GM23338 (cell line): Measurements from ENCODE around the gene TMCC1. TPM values are rescaled to one million over a fixed set of nuclear protein-coding genes. Genes with fewer than 3 reads are reported as not detected.

Experiments used
- ATAC-seq: fragments of 200-7000 bp; cut with Tn5 transposase; 3 replicates; pipeline ENCODE4 v1.9.1; 2020
- DNase-seq: peaks from one replicate; pipeline ENCODE4 v3.0.0-alpha.2; 2015; ENCODE audit warnings: low spot score
- H2AFZ ChIP-seq: fragments of 200-600 bp; sonication (generic); 2 replicates; pipeline ENCODE4 v1.8.0; 2016; ENCODE audit warnings: antibody characterized with exemption, mild to moderate bottlenecking, moderate library complexity
- H3F3A ChIP-seq: fragments of 200-600 bp; sonication (generic); replicated peaks from 2 replicates; pipeline ENCODE4 v1.8.0; 2017; ENCODE audit warnings: antibody characterized with exemption, mixed run types, low read depth
- H3K27ac ChIP-seq: fragments of 200-600 bp; sonication (generic); 2 replicates; pipeline ENCODE4 v1.6.1; 2016; ENCODE audit warnings: low read depth
- H3K27me3 ChIP-seq: fragments of 200-600 bp; sonication (generic); 2 replicates; pipeline ENCODE4 v1.8.0; 2016; ENCODE audit warnings: mild to moderate bottlenecking, mixed run types, moderate library complexity; ENCODE audit not compliant: insufficient read depth
- H3K36me3 ChIP-seq: fragments of 200-600 bp; sonication (generic); 2 replicates; pipeline ENCODE4 v1.8.0; 2016; ENCODE audit warnings: mild to moderate bottlenecking; ENCODE audit not compliant: insufficient read depth
- H3K4me1 ChIP-seq: fragments of 200-600 bp; sonication (generic); 2 replicates; pipeline ENCODE4 v1.8.0; 2016; ENCODE audit warnings: mild to moderate bottlenecking, moderate library complexity; ENCODE audit not compliant: insufficient read depth
- H3K4me2 ChIP-seq: fragments of 200-600 bp; sonication (generic); 2 replicates; pipeline ENCODE4 v1.7.1; 2017; ENCODE audit warnings: mixed run types
- H3K4me3 ChIP-seq: fragments of 200-600 bp; sonication (generic); 2 replicates; pipeline ENCODE4 v1.6.1; 2016; ENCODE audit warnings: mixed run types
- H3K79me2 ChIP-seq: fragments of 200-600 bp; sonication (generic); replicated peaks from 2 replicates; pipeline ENCODE4 v1.8.0; 2017; ENCODE audit warnings: mild to moderate bottlenecking; ENCODE audit not compliant: insufficient read depth
- H3K9me2 ChIP-seq: fragments of 200-600 bp; sonication (generic); 2 replicates; pipeline ENCODE4 v1.8.0; 2017; ENCODE audit not compliant: insufficient read depth
- H4K20me1 ChIP-seq: fragments of 200-600 bp; sonication (generic); replicated peaks from 2 replicates; pipeline ENCODE4 v1.8.0; 2017; ENCODE audit warnings: mild to moderate bottlenecking; ENCODE audit not compliant: insufficient read depth
- H3K27ac Mint-ChIP-seq: 2 replicates; pipeline ENCODE4 v1.8.0; 2020; ENCODE audit warnings: inconsistent platforms, mild to moderate bottlenecking, moderate library complexity, mixed read lengths
- H3K27me3 Mint-ChIP-seq: 3 replicates; pipeline ENCODE4 v1.8.0; 2022; ENCODE audit warnings: low read depth, mild to moderate bottlenecking, moderate library complexity, mixed read lengths, inconsistent platforms; ENCODE audit not compliant: insufficient read depth, poor library complexity
- H3K36me3 Mint-ChIP-seq: 3 replicates; pipeline ENCODE4 v1.8.0; 2021; ENCODE audit warnings: low read depth, mild to moderate bottlenecking, inconsistent platforms, moderate library complexity, mixed read lengths
- H3K4me1 Mint-ChIP-seq: 3 replicates; pipeline ENCODE4 v1.8.0; 2020; ENCODE audit warnings: mild to moderate bottlenecking, inconsistent platforms, mixed read lengths
- H3K4me3 Mint-ChIP-seq: 3 replicates; pipeline ENCODE4 v1.8.0; 2021; ENCODE audit warnings: moderate library complexity, mild to moderate bottlenecking, inconsistent platforms, mixed read lengths
- H3K9me3 Mint-ChIP-seq: 3 replicates; pipeline ENCODE4 v1.8.0; 2020; ENCODE audit warnings: moderate library complexity, mild to moderate bottlenecking, inconsistent platforms, mixed read lengths
- EZH2phosphoT487 ChIP-seq: fragments of 200-600 bp; sonication (generic); IDR thresholded peaks from one replicate; pipeline ENCODE4 v1.8.1; 2018; ENCODE audit warnings: antibody characterized with exemption; ENCODE audit not compliant: unreplicated experiment
- JUNB ChIP-seq: IDR thresholded peaks from one replicate; pipeline ENCODE4 v1.6.1; 2016; ENCODE audit warnings: antibody characterized with exemption; ENCODE audit not compliant: unreplicated experiment
- polyA plus RNA-seq: library from polyadenylated mRNA; unstranded; fragments of >200 nt; fragmentation: Nextera tagmentation; extraction: Ambion mirVana; gene quantifications from 2 replicates; pipeline ENCODE4 v1.2.1, GENCODE V29; 2016
- total RNA-seq: library from RNA; depleted of rRNA; stranded (reverse); fragments of >200 nt; shearing (Covaris generic); gene quantifications from 2 replicates; pipeline ENCODE4 v1.2.3, GENCODE V29; 2014
- TF ChIP-seq, protein P1 (sequence below): fragments of 250-450 bp; sonication (Bioruptor Pico); IDR thresholded peaks from 2 replicates; pipeline ENCODE4 v1.5.0; 2020; ENCODE audit warnings: mild to moderate bottlenecking, moderate library complexity
- TF ChIP-seq, protein P2 (sequence below), 2 experiments: fragments of 200-600 bp in 1 of 2; sonication (generic) in 1 of 2; conservative IDR thresholded peaks; 2 replicates each; pipeline versions ENCODE4 v1.5.1 to v1.6.1; 2016 to 2017; ENCODE audit warnings: antibody characterized with exemption in 2 of 2, low read depth in 2 of 2, mild to moderate bottlenecking in 2 of 2, moderate library complexity in 1 of 2

TMCC1 gene
- total and polyA plus RNA-seq, 2 experiments from 2014 or later: 8.2 to 18.4 TPM

DNA sequence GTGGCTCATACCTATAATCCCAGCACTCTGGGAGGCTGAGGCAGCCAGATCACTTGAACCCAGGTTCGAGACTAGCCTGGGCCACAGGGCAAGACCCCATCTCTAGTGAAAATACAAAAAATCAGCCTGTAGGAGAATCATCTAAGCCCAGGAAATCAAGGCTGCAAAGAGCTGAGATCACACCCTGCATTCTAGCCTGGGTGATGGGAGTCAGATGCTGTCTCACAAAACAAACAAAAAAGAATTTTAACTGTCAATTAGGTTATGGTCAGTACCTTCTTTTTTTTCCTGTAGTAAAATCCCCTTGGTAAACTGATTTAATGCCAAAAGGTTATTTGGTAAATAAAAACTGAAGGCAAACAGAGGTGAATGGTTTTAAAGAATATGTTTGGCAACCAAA is 29.0 kb downstream of the TMCC1 start (continued):
- TF ChIP-seq, protein P1, sequence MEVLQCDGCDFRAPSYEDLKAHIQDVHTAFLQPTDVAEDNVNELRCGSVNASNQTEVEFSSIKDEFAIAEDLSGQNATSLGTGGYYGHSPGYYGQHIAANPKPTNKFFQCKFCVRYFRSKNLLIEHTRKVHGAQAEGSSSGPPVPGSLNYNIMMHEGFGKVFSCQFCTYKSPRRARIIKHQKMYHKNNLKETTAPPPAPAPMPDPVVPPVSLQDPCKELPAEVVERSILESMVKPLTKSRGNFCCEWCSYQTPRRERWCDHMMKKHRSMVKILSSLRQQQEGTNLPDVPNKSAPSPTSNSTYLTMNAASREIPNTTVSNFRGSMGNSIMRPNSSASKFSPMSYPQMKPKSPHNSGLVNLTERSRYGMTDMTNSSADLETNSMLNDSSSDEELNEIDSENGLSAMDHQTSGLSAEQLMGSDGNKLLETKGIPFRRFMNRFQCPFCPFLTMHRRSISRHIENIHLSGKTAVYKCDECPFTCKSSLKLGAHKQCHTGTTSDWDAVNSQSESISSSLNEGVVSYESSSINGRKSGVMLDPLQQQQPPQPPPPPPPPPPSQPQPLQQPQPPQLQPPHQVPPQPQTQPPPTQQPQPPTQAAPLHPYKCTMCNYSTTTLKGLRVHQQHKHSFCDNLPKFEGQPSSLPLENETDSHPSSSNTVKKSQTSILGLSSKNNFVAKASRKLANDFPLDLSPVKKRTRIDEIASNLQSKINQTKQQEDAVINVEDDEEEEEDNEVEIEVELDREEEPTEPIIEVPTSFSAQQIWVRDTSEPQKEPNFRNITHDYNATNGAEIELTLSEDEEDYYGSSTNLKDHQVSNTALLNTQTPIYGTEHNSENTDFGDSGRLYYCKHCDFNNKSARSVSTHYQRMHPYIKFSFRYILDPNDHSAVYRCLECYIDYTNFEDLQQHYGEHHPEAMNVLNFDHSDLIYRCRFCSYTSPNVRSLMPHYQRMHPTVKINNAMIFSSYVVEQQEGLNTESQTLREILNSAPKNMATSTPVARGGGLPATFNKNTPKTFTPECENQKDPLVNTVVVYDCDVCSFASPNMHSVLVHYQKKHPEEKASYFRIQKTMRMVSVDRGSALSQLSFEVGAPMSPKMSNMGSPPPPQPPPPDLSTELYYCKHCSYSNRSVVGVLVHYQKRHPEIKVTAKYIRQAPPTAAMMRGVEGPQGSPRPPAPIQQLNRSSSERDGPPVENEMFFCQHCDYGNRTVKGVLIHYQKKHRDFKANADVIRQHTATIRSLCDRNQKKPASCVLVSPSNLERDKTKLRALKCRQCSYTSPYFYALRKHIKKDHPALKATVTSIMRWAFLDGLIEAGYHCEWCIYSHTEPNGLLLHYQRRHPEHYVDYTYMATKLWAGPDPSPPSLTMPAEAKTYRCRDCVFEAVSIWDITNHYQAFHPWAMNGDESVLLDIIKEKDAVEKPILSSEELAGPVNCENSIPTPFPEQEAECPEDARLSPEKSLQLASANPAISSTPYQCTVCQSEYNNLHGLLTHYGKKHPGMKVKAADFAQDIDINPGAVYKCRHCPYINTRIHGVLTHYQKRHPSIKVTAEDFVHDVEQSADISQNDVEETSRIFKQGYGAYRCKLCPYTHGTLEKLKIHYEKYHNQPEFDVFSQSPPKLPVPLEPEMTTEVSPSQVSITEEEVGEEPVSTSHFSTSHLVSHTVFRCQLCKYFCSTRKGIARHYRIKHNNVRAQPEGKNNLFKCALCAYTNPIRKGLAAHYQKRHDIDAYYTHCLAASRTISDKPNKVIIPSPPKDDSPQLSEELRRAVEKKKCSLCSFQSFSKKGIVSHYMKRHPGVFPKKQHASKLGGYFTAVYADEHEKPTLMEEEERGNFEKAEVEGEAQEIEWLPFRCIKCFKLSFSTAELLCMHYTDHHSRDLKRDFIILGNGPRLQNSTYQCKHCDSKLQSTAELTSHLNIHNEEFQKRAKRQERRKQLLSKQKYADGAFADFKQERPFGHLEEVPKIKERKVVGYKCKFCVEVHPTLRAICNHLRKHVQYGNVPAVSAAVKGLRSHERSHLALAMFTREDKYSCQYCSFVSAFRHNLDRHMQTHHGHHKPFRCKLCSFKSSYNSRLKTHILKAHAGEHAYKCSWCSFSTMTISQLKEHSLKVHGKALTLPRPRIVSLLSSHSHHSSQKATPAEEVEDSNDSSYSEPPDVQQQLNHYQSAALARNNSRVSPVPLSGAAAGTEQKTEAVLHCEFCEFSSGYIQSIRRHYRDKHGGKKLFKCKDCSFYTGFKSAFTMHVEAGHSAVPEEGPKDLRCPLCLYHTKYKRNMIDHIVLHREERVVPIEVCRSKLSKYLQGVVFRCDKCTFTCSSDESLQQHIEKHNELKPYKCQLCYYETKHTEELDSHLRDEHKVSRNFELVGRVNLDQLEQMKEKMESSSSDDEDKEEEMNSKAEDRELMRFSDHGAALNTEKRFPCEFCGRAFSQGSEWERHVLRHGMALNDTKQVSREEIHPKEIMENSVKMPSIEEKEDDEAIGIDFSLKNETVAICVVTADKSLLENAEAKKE: no peak
- TF ChIP-seq, protein P2, sequence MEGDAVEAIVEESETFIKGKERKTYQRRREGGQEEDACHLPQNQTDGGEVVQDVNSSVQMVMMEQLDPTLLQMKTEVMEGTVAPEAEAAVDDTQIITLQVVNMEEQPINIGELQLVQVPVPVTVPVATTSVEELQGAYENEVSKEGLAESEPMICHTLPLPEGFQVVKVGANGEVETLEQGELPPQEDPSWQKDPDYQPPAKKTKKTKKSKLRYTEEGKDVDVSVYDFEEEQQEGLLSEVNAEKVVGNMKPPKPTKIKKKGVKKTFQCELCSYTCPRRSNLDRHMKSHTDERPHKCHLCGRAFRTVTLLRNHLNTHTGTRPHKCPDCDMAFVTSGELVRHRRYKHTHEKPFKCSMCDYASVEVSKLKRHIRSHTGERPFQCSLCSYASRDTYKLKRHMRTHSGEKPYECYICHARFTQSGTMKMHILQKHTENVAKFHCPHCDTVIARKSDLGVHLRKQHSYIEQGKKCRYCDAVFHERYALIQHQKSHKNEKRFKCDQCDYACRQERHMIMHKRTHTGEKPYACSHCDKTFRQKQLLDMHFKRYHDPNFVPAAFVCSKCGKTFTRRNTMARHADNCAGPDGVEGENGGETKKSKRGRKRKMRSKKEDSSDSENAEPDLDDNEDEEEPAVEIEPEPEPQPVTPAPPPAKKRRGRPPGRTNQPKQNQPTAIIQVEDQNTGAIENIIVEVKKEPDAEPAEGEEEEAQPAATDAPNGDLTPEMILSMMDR (conservative IDR thresholded peaks at IDR 0.05; ENCODE audit: low read depth in 2 of 2): no peak
- no peak for TF ChIP-seq EZH2phosphoT487

DNA sequence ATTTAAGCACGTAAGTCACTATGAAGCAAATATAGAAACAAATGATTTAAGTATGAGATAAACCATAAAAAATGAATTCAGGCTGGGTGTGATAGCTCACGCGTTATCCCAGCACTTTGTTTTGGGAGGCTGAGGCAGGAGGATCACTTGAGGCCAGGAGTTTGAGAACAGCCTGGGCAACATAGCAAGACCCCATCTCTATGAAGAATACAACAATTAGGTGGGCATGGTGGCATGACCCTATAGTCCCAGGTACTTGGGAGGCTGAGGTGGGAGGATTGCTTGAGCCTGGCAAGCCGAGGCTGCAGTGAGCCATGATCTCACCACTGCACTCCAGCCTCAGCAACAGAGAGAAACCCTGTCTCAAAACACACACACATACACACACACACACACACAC is 34.2 kb downstream of the TMCC1 start:
- peaks cover 19% of the 10 kb centered on the region; the same call in 2 of the 3 replicates for H3K4me1 Mint-ChIP-seq
- no peaks in the 10 kb centered on the region for H3F3A ChIP-seq
- ATAC-seq: no peak
- no peak overlapping the region for H3K4me3 ChIP-seq
- H2AFZ ChIP-seq: no peak overlapping the region
- H3K4me1 ChIP-seq: peaks cover 6% of the 10 kb centered on the region; the same call in 1 of the 2 replicates
- no peak overlapping the region for H3K4me2 ChIP-seq
- no peaks in the 10 kb centered on the region for H3K9me3 Mint-ChIP-seq
- no peaks in the 10 kb centered on the region for H3K36me3 ChIP-seq
- peaks cover 58% of the 10 kb centered on the region for H3K79me2 ChIP-seq
- no peak overlapping the region for H3K27ac ChIP-seq
- no peak overlapping the region for H3K27ac Mint-ChIP-seq
- H3K27me3 ChIP-seq: no peaks in the 10 kb centered on the region
- no peaks in the 10 kb centered on the region for H3K27me3 Mint-ChIP-seq
- H4K20me1 ChIP-seq: 0 out of 2 replicates have a peak, but pooled peaks cover 5% of the 10 kb centered on the region
- H3K4me3 Mint-ChIP-seq: no peak overlapping the region
- no peak for DNase-seq
- no peaks in the 10 kb centered on the region for H3K9me2 ChIP-seq
- peaks cover 12% of the 10 kb centered on the region; the same call in 2 of the 3 replicates for H3K36me3 Mint-ChIP-seq
- TF ChIP-seq, protein P1: no peak
- TF ChIP-seq JUNB: no peak
- TF ChIP-seq, protein P2 (conservative IDR thresholded peaks at IDR 0.05; ENCODE audit: low read depth in 2 of 2): no peak
